ENCODE data around the gene CFDP1. TPM values are rescaled to one million over a fixed set of nuclear protein-coding genes. Genes with fewer than 3 reads are reported as not detected.
"Not testable (repeated sequence)": the region's sequence is repeated elsewhere in the genome, so short reads cannot be mapped to it uniquely, and the experiment has no call there.

Gene CFDP1
- polyA plus RNA-seq, 3 donors = 12.9 to 23.2 (median 19.0) TPM

GRCh38 chr16:75273054-75273925 lies 160.0 kb downstream of the CFDP1 start:
- no peak overlapping the region for H2AFZ ChIP-seq (ENCODE audit: insufficient read depth, low read depth, low read length, poor library complexity, severe bottlenecking)
- Mint-ChIP-seq H3K9me3 (peaks cover 0 to 7% (median 5%) of the 10 kb centered on the region in 7 donors), H3K27me3 (ENCODE audit: low read depth in 3 of 3) (peaks cover 80 to 96% (median 86%) of the 10 kb centered on the region in 3 donors), H3K36me3 (no peaks in the 10 kb centered on the region), H3K4me3 (peak overlapping the region in 1 of 2 donors; percentile 36), H3K27ac (no peak overlapping the region), H3K4me1 (peaks cover 8% of the 10 kb centered on the region)
- no peaks in the 10 kb centered on the region for H3K36me3 ChIP-seq (replicated peaks in 1 of 2; ENCODE audit: control insufficient read depth in 1 of 2, insufficient read depth in 2 of 2, low read length in 2 of 2)
- H3K27me3 ChIP-seq (ENCODE audit: control insufficient read depth in 2 of 2, insufficient read depth in 2 of 2, low read length in 2 of 2) = peaks cover 14 to 67% of the 10 kb centered on the region in 2 donors
- WGBS (ENCODE audit: insufficient coverage) = 91% methylated on average over 15 of the region's 23 CpGs
- no peaks in the 10 kb centered on the region for H3K79me2 ChIP-seq (ENCODE audit: insufficient read depth, low read length)
- no peak overlapping the region for H3K4me2 ChIP-seq (replicated peaks; ENCODE audit: extremely low read depth, low read length, poor library complexity, severe bottlenecking)
- no peak overlapping the region for H3K27ac ChIP-seq (ENCODE audit: low read depth in 1 of 2, low read length in 2 of 2)
- no peak for TF ChIP-seq CTCF (IDR thresholded peaks at IDR 0.05)
- H3K9ac ChIP-seq (ENCODE audit: insufficient read depth, low read length, poor library complexity, severe bottlenecking) = no peak overlapping the region
- H3K4me3 ChIP-seq (replicated peaks in 1 of 3; ENCODE audit: low read depth in 2 of 3, low read length in 3 of 3) = no peak overlapping the region
- DNase-seq = no peak
- intact Hi-C loops (cut with micrococcal nuclease) = no loop called here
- H3K4me1 ChIP-seq (ENCODE audit: control insufficient read depth in 1 of 2, insufficient read depth in 2 of 2, low read length in 2 of 2) = peaks cover 5 to 6% of the 10 kb centered on the region in 2 donors
- H3K9me3 ChIP-seq (replicated peaks in 1 of 2; ENCODE audit: control insufficient read depth in 1 of 2, insufficient read depth in 1 of 2, low read length in 2 of 2) = peaks cover 0 to 3% of the 10 kb centered on the region in 2 donors
- no peaks in the 10 kb centered on the region for H4K20me1 ChIP-seq (ENCODE audit: insufficient read depth, low read length)

- H3K79me2 ChIP-seq (ENCODE audit: insufficient read depth, low read length); H3K4me2 ChIP-seq (replicated peaks; ENCODE audit: extremely low read depth, low read length, poor library complexity, severe bottlenecking); H3K9ac ChIP-seq (ENCODE audit: insufficient read depth, low read length, poor library complexity, severe bottlenecking); DNase-seq; H3K4me1 ChIP-seq (ENCODE audit: control insufficient read depth in 1 of 2, insufficient read depth in 2 of 2, low read length in 2 of 2); H3K27ac Mint-ChIP-seq; H3K36me3 Mint-ChIP-seq; H3K9me3 Mint-ChIP-seq; intact Hi-C loops (cut with micrococcal nuclease); H3K27ac ChIP-seq (ENCODE audit: low read depth in 1 of 2, low read length in 2 of 2); H3K4me1 Mint-ChIP-seq; H3K36me3 ChIP-seq (replicated peaks in 1 of 2; ENCODE audit: control insufficient read depth in 1 of 2, insufficient read depth in 2 of 2, low read length in 2 of 2); H3K4me3 ChIP-seq (replicated peaks in 1 of 3; ENCODE audit: low read depth in 2 of 3, low read length in 3 of 3); H2AFZ ChIP-seq (ENCODE audit: insufficient read depth, low read depth, low read length, poor library complexity, severe bottlenecking); H4K20me1 ChIP-seq (ENCODE audit: insufficient read depth, low read length); H3K9me3 ChIP-seq (replicated peaks in 1 of 2; ENCODE audit: control insufficient read depth in 1 of 2, insufficient read depth in 1 of 2, low read length in 2 of 2): not testable (repeated sequence)
- H3K4me3 Mint-ChIP-seq = peak overlapping the region in 1 of 2 donors; percentile 63
- 82% methylated on average over 4 of the region's 10 CpGs for WGBS (ENCODE audit: insufficient coverage)
- H3K27me3 Mint-ChIP-seq (ENCODE audit: low read depth in 3 of 3) = peaks cover 80 to 96% (median 85%) of the 10 kb centered on the region in 3 donors
- H3K27me3 ChIP-seq (ENCODE audit: control insufficient read depth in 2 of 2, insufficient read depth in 2 of 2, low read length in 2 of 2) = peaks cover 14 to 70% of the 10 kb centered on the region in 2 donors
These were observed 160.7 kb downstream of the CFDP1 start for GRCh38 chr16:75272629-75273028.

Measured in CD14-positive monocyte (primary cell).